NCI-H1417 treated with DMSO at 0.1 percent for 48 hours (cell line): ENCODE results near the gene BBIP1.
"Not testable (repeated sequence)": the region's sequence is repeated elsewhere in the genome, so short reads cannot be mapped to it uniquely, and the experiment has no call there.

Experiments used
- DNase-seq: peaks from one replicate; lab custom pipeline; 2025; lab: John Stamatoyannopoulos, UW

BBIP1 gene

GRCh38 chr10:110885932-110886674 lies 32.9 kb downstream of the BBIP1 start:
- no peak for DNase-seq

GRCh38 chr10:110883924-110884323 lies 35.1 kb downstream of the BBIP1 start:
- no peak for DNase-seq

DNA sequence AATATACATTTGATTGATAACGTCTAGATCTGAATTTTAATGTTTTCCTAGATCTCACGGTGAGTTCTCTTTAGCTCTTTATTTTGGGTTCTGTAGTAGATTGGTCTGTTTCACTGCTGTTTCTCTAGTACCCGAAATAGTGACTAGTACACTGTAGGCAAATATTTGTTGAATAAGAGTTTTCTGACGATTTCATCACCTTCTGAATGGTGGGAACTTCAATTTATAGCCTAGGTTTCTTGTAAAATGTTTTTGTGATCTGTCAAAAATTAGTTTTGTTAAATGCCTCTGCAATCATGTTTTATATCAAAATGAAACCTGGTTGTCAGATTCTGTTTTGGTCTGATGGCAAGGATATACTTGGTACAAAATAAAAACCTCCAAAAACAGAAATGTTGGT lies 37.1 kb downstream of the BBIP1 start:
- no peak for DNase-seq

DNA sequence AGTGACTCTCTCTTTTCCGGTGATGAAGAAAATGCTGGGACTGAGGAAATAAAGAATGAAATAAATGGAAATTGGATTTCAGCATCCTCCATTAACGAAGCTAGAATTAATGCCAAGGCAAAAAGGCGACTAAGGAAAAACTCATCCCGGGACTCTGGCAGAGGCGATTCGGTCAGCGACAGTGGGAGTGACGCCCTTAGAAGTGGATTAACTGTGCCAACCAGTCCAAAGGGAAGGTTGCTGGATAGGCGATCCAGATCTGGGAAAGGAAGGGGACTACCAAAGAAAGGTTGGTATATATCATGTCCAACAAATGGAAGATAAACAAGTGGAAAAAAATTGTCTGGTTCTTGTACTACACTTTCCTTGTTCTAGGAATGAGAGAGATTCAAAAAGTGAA lies 37.7 kb downstream of the BBIP1 start:
- no peak for DNase-seq

DNA sequence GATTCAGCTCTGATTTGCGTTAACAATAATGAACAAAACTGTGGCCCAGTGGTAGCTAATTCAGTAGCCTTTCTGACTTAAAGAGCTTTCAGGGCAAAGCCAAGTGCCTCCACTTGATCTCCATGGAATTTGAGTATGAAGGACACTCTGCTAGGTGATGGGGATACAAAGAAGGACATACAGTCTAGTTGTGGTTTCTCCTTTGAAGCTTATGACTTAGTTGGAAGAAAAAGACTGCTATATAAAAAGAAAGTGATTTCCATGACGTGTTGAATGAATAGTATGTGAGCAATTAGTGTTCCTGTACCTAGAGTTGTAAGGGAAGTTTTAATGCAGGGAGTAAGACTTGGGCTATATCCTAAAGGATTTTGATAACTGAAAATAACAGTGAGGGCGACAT lies 39.0 kb downstream of the BBIP1 start:
- DNase-seq = no peak

DNA sequence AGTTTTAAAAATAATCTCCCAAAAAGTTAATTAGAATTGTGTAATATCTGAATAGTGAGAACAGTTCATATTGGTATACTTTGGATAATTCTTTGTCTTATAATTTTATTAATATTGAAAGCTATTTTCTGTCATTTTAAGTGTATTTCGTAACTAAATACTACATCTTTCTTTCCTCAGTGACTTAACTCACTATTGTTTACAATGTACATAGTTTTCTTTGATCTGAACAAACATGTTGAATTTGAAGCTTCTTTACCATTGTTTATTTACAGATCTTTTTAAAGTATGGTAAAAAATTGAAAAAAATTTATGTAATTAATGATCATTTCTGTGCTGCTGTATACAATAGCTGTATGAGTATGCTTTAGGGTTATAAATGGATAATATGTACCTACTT lies 42.2 kb downstream of the BBIP1 start:
- DNase-seq = no peak

- no peak for DNase-seq
These were observed 43.0 kb downstream of the BBIP1 start for GRCh38 chr10:110876000-110876399.

DNA sequence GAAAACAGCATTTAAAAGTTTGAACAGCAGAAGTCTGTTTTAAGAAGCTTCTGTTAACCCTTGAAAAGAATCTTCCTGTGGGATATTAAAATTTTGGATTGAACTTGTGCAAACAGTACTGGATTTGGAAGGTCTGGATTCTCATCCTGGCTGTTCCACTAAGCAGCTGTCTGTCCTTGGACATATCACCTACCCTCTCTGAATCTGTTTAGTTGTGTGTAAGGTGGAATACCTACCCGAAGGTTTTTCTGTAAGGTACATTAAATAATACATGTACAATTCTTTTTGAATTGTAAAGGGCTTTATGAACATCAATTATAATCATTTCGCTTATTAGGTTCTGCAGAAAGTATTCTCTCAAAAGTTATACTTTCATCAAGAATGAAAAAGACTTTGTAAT lies 45.0 kb downstream of the BBIP1 start:
- DNase-seq = no peak

- no peak for DNase-seq
These were observed 45.7 kb downstream of the BBIP1 start for GRCh38 chr10:110872984-110873923.

DNA sequence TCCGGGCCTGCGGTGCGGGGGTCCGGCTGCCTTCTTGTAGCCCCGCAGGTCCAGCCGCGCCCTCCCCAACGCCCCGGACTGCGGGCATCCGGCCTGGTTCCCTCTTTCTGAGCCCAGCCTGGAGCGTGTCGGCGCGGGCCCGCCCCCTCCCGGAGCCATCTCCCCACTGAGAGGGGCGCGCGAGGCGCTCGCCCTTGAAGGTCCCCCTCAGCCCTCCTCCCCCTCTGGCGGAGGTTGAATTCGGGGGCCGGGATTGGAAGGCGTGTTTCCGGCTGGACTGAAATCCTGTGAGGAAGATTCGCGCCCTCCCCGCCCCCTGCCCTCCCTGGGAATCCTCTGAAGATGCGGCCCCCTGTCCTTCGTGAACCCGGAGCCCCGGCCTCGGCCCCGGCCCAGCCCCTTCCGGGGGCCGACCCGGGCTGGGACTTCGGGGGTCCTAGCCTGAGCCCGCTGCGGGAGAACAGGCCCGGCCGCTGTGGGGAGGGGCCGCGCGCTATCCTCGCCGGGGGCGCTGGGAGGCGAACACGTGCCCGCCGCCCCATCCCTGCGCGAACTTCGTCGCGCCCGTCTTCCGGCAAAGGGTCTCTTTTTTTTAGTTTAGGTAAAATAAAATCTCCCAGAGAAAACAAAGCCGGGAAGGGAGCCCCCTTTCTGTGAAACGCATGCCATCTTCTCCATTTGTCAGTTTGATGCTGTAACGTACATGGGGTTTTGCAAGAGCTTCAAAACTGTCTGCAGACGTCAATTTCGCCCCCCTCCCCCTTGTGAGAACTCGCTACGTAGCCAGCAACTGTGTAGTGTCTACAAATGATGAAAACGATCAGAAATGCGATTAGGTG lies 46.6 kb downstream of the BBIP1 start:
- DNase-seq = no peak

DNA sequence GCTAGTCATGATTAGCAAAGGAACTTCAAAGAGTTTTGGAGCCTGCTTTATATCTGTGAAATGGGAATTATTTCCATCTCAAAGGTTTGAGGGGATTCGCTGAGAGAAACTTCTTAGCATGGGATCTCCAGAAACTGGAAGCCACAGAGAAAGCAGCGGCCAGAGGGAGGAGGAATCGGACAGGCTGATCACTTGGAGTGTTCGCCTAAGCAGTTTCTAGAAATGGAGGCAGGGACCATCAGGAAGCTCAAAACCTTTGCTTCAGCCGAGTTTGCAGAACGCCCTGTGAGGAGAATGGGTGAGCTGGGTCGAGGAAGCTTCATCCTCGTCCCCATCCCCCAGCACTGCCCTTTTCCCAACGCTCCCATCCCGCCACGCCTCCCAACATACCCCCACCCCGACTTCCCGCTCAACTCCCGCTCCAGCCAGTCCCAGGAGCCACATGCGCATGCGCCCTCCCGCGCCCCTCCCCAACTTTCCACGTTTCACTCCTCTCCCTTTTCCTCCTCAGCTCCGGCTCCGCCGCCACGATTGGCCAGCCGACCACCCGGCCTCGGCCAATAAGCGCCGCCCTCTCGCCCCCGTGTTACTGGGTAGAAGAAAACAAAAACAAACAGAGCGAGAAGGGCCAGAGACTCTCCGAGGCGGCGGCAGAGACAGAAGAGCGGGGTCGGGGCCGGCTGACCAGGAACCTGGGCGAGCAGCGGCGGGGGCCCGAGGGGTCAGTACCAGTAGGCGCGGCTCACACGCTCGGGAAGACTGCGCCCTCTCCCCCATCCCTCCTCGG lies 47.5 kb downstream of the BBIP1 start, which contains the start of gene PDCD4:
Gene PDCD4, plus strand, starts transcription at position 631 of the 787 bp plus-strand sequence. CDS start 4,100 bp downstream, outside the sequence.
- peak; percentile 78 for DNase-seq

DNA sequence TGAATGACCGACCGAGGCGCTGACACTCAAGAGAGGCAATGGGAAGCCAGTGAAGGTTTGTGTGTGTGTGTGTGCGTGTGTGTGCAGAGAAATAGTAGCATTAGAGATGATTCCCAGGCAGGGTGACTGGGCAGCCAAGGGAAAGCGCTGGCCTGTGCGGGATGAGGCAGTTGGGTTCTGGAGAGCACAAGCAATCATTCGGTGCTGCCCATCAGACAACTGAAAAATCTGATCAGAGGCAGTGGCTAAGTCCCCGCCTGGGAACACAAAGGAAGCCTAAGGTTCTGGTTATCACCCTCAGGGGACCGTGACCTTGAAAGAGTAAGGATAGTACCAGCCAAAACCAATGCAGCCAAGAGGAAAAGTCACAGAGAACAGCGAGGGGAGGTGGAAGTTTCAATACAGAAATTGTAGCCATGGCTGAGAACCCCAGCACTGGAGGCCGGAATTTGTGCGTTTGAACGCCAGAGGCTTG lies 48.1 kb downstream of the BBIP1 start:
- DNase-seq = no peak

DNA sequence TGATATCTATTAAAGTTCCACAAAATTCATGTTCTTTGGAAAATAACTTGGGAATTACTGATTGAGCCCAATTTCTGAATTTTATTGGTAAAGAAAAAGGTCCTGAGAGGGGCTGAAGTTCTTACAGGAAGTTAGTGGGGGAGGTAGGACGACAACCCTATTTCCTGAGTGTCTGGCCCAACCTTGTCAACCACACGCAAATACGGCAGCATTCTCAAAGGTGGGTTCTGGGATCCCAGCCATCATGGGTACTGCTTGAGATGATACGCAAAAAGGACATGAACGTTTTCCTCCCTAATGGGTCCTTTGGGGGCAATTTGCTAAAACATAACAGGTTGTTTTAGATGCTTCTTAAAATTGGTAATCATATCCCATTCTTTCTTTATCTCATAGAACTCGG lies 50.0 kb downstream of the BBIP1 start:
- no peak for DNase-seq

DNA sequence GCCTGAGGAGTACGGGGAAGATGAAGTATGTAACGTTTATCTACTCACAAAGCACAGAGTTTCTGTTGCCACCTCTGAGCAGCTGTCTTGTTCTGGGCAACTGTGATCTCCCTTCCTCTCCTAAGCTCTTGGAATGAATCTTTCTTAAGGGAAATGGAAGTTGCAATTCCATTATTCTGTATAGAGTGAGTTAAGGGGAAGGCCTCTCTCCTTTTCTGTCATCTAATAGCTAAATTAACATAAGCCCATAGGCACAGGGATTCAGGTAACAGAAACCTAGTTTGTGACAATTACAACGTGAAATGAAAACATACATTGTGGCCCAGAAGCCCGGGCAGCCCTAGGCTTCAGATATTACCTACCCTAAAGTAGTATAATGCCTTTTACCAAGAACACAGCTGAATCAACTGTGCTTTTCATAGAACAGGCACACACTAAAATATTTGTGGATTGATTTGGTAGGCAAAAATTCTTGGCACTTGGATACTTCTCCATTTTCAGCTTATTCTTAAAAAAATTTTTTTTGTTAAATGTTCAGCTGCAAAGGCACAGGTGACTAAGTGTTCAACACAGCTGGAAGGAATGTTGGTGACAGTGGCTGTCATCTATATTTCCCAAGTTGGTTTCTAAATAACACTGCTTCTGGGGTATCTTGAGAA lies 51.0 kb downstream of the BBIP1 start:
- no peak for DNase-seq

- not testable (repeated sequence) for DNase-seq
These were observed 51.8 kb downstream of the BBIP1 start for GRCh38 chr10:110867011-110867806.

- DNase-seq = no peak
These were observed 53.0 kb downstream of the BBIP1 start for GRCh38 chr10:110865809-110866482.

DNA sequence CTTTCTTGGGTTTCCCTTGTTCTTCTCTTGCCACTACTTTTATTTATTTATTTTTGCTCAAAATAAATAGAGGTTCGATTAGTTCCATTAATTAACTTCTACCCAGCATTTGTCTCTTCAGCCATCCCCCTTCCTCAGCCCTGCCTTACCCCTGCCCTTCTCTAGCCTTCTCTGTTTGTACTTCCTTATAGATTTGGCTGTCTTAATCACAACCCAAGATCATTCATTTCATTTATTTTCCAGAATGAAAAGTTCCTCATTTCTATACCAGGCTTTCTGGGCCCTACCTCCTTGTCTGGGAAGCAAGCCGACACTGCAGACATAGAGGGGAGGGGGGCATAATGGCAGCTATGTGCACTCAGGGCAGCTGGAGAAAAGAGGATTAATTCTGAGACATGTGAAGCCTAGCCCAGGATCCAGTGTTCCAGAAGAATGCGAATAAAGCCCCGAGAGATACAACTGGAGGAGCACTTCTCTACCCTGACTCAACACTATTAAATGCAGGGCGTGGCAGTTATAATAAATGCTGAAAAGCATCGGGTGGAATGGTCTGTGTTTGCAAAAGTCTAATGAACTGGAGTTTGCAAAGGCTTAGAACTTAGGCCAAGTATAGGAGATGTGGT lies 53.7 kb downstream of the BBIP1 start:
- DNase-seq = no peak

DNA sequence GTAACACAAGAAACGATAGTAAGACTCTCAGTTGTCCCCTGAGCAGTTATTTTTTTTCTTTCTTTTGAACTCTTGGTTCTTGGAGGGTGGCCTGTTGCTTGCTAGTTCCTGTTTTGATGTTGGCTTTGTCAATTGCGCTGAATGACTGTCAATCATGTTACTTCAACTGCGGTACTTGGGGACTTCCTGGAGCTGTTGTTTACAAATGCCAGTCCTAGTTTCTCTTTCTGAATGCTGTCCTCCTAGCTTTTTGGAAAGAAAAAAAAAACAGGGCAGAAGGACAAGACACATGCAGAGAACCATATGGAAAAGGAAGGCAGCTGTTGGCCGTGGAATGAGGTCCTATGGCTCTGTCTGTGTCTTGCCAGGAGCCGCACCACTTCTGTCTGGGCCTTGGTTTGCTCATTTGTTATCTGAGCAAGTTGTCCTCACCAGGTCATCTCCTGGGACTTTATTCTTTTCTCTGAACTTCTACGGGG lies 54.3 kb downstream of the BBIP1 start:
- no peak for DNase-seq

DNA sequence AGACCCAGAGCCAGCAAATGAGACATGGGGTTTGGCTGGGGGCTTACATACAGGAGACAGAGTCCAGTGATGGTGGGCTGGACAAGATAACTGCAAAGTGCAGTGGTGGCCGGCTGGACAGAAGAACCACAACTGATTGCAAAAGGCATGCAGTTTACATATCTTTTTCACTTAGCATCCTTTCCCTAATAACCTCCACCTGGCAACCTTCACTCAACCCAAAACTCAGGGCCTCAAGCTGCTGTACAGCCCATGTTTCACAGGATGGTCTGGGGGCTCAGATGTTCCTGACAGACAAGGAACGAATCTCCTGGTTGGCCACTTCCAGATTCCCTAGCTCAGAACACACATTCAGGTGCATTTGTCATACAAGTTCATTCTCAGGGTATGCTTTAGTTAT lies 55.0 kb downstream of the BBIP1 start:
- DNase-seq = no peak
